Psoas muscle (tissue), 8 donors: ENCODE measurements around the gene REEP2. TPM values are rescaled to one million over a fixed set of nuclear protein-coding genes. Genes with fewer than 3 reads are reported as not detected.

Experiments used
- ATAC-seq, 4 donors: fragments of 200-7000 bp; cut with Tn5 transposase; one replicate each; pipeline ENCODE4 v1.9.1; 2020; ENCODE audit warnings: moderate library complexity in 3 of 4, mild to moderate bottlenecking in 2 of 4
- DNase-seq, 2 donors: peaks; one replicate each; pipeline ENCODE4 v3.0.0-alpha.2; 2020
- H3K27ac ChIP-seq: fragments of 200-600 bp; one replicate; pipeline ENCODE4 v1.8.0; 2022
- H3K27me3 ChIP-seq, 3 donors: fragments of 200-600 bp in 1 of 3; one replicate each; pipeline versions ENCODE4 v1.6.1 to v1.8.0; 2013 to 2022; ENCODE audit warnings: low read length in 2 of 3, mild to moderate bottlenecking in 2 of 3, moderate library complexity in 1 of 3; ENCODE audit not compliant: insufficient read depth in 3 of 3
- H3K36me3 ChIP-seq, 2 donors: fragments of 200-600 bp in 1 of 2; one replicate each; pipeline versions ENCODE4 v1.6.1 to v1.8.0; 2013 to 2022; ENCODE audit warnings: low read depth in 1 of 2, mild to moderate bottlenecking in 1 of 2, moderate library complexity in 1 of 2; ENCODE audit not compliant: insufficient read depth in 1 of 2
- H3K4me1 ChIP-seq: fragments of 200-600 bp; one replicate; pipeline ENCODE4 v1.8.0; 2022
- H3K4me3 ChIP-seq: fragments of 200-600 bp; one replicate; pipeline ENCODE4 v1.8.0; 2022; ENCODE audit warnings: mild to moderate bottlenecking
- H3K9me3 ChIP-seq: fragments of 200-600 bp; one replicate; pipeline ENCODE4 v1.8.0; 2022
- CTCF ChIP-seq: fragments of 200-600 bp; IDR thresholded peaks from one replicate; pipeline ENCODE4 v1.8.0; 2022; ENCODE audit warnings: antibody characterized with exemption
- whole genome bisulfite sequencing, 3 donors: extraction: QIAGEN DNeasy Blood & Tissue Kit; methylation state at CpG; one replicate each; pipeline versions ENCODE4 v1.1.6 to v1.1.7; 2013; 5-methylcytosine and 5-hydroxymethylcytosine counted together
- intact Hi-C, 2 donors: fragments of 100-400 bp; cut with DNase I; formaldehyde crosslinking; loops; one replicate each; pipeline versions ENCODE4 v1.11.0 to v1.14.2; 2022
- polyA plus RNA-seq, 3 donors: library from polyadenylated mRNA; stranded (reverse); fragments of 200-250 nt; gene quantifications; one replicate each; pipeline ENCODE4 v1.2.3, GENCODE V29; 2013
- total RNA-seq, 4 donors: library from RNA; stranded (reverse); fragmentation: NEBNext Ultra II Directional in 2 of 4; extraction: Animal tissue kit (Norgen Biotek cat#: 25700) in 2 of 4; gene quantifications; one replicate each; pipeline versions ENCODE4 v1.2.1 to v1.2.4, GENCODE V29; 2021 to 2023
- donor health status: healthy with polysubstance abuse.
- donor health status: DM: no; HTN: no; CAD: no; lungs with moderate emphysema.
- donor health status: Bipolar disorder and iron deficiency.
- donor health status: healthy.
- donor health status: DM: yes; HTN: yes; CAD: no.
- donor health status: DM: no; HTN: no; CAD: no.
- donor health status: DM: no; HTN: no; CAD: no.
- donor health status: DM: yes; HTN: yes; CAD: no.

REEP2 gene
- total and polyA plus RNA-seq, 7 donors = 0.85 to 6.6 (median 2.4) TPM

- peaks cover 10% of the 10 kb centered on the region for H3K4me1 ChIP-seq
- WGBS, 3 donors = 78 to 84% (median 81%) methylated on average over 7 of the region's 7 CpGs
- DNase-seq (no peak), ATAC-seq (no peak)
- intact Hi-C loops = loop anchor here in 1 of 2 donors (10.0 kb wide), 1 partner anchor 271 kb away; no protein-coding TSS in a partner anchor
- no peak overlapping the region for H3K4me3 ChIP-seq
- H3K27me3 ChIP-seq = peaks cover 0 to 3% (median 0%) of the 10 kb centered on the region in 3 donors
- no peaks in the 10 kb centered on the region for H3K9me3 ChIP-seq
- H3K27ac ChIP-seq = no peak overlapping the region
- TF ChIP-seq CTCF = no peak
- no peaks in the 10 kb centered on the region for H3K36me3 ChIP-seq
Measured at GRCh38 chr5:138495351-138495750, 56.5 kb downstream of the REEP2 start.

Other genes with a start within 250 kb of the REEP2 start
- 10 to 100 TPM in 3 of 4 donors, 1 to 10 TPM in 1; 9.2 to 15.0 (median 13.5) TPM for gene CDC23, start 225.7 kb upstream of the REEP2 start, total RNA-seq
- 10 to 100 TPM in 2 of 3 donors, 1 to 10 TPM in 1; 7.2 to 14.3 (median 13.4) TPM for gene CDC23, start 225.7 kb upstream of the REEP2 start, polyA plus RNA-seq
- gene GFRA3, start 164.4 kb upstream of the REEP2 start, total RNA-seq = under 1 TPM in 2 of 4 donors, not detected in 2; 0.15 to 0.17 TPM
- under 1 TPM; 0.04 to 0.10 (median 0.10) TPM for gene GFRA3, start 164.4 kb upstream of the REEP2 start, polyA plus RNA-seq
- not detected for gene CDC25C, start 107.3 kb upstream of the REEP2 start, total RNA-seq
- under 1 TPM in 1 of 3 donors, not detected in 2; 0.12 TPM for gene CDC25C, start 107.3 kb upstream of the REEP2 start, polyA plus RNA-seq
- gene FAM53C, start 100.8 kb upstream of the REEP2 start, total RNA-seq = 10 to 100 TPM; 35.9 to 57.6 (median 36.9) TPM
- gene FAM53C, start 100.8 kb upstream of the REEP2 start, polyA plus RNA-seq = 10 to 100 TPM; 10.8 to 50.3 (median 23.5) TPM
- gene KDM3B, start 86.4 kb upstream of the REEP2 start, total RNA-seq = 10 to 100 TPM; 49.0 to 58.3 (median 54.1) TPM
- gene KDM3B, start 86.4 kb upstream of the REEP2 start, polyA plus RNA-seq = 10 to 100 TPM; 11.7 to 52.7 (median 28.9) TPM
- gene EGR1, start 26.4 kb downstream of the REEP2 start, total RNA-seq = 100 to 1,000 TPM in 2 of 4 donors, 10 to 100 TPM in 1, 1 to 10 TPM in 1; 10.0 to 171 (median 74.8) TPM
- 100 to 1,000 TPM in 1 of 3 donors, 10 to 100 TPM in 2; 12.0 to 168 (median 14.9) TPM for gene EGR1, start 26.4 kb downstream of the REEP2 start, polyA plus RNA-seq
- gene ETF1, start 104.2 kb downstream of the REEP2 start, total RNA-seq = 100 to 1,000 TPM in 3 of 4 donors, 10 to 100 TPM in 1; 84.2 to 174 (median 150) TPM
- 100 to 1,000 TPM in 2 of 3 donors, 10 to 100 TPM in 1; 72.3 to 212 (median 157) TPM for gene ETF1, start 104.2 kb downstream of the REEP2 start, polyA plus RNA-seq
- 100 to 1,000 TPM; 321 to 498 (median 441) TPM for gene HSPA9, start 136.3 kb downstream of the REEP2 start, total RNA-seq
- gene HSPA9, start 136.3 kb downstream of the REEP2 start, polyA plus RNA-seq = 100 to 1,000 TPM; 289 to 718 (median 626) TPM